GM12878 (cell line): Measurements from ENCODE around the gene TRMT10C. TPM values are rescaled to one million over a fixed set of nuclear protein-coding genes. Genes with fewer than 3 reads are reported as not detected.

ENCODE experiments used
- ATAC-seq: fragments of 200-7000 bp; cut with Tn5 transposase; 3 replicates; pipeline ENCODE4 v1.9.1; 2020; ENCODE audit warnings: mild to moderate bottlenecking, moderate library complexity
- BruUV-seq: library from RNA; stranded (reverse); fragments of 400-500 nt; replicated peaks from 2 replicates; lab custom pipeline; 2021; lab: Mats Ljungman, UMichigan
- CTCF ChIA-PET: fragments of 300-600 bp; sonication (Branson Sonifier 250); formaldehyde crosslinking; extraction: SDS; loops from one replicate; lab custom pipeline; 2021; ENCODE audit warnings: inconsistent platforms; lab: Yijun Ruan, JAX
- POLR2A ChIA-PET: fragments of 350-600 bp; formaldehyde crosslinking; extraction: SDS; loops from one replicate; lab custom pipeline; 2021; ENCODE audit warnings: inconsistent platforms; lab: Charles Lee
- RAD21 ChIA-PET: fragments of 300-600 bp; sonication (Branson Sonifier 250); formaldehyde crosslinking; loops from one replicate; lab custom pipeline; 2023; ENCODE audit warnings: antibody characterized with exemption; ENCODE audit not compliant: unreplicated experiment; lab: Charles Lee
- SMC1A ChIA-PET: fragments of 300-600 bp; sonication (Branson Sonifier 250); formaldehyde crosslinking; loops from one replicate; lab custom pipeline; 2023; ENCODE audit not compliant: unreplicated experiment, uncharacterized antibody; lab: Charles Lee
- DNase-seq: peaks from one replicate; pipeline ENCODE4 v3.0.0-alpha.2; 2011; ENCODE audit warnings: low read depth, low spot score
- FAIRE-seq: peaks from 3 replicates; lab custom pipeline; 2011; peaks lifted over from hg19 to GRCh38; lab: Jason Lieb, UNC
- H2AFZ ChIP-seq: 2 replicates; pipeline ENCODE4 v1.6.0; 2011; ENCODE audit warnings: low read depth, low read length, control low read depth; ENCODE audit not compliant: control insufficient read depth
- H3K27ac ChIP-seq: 2 replicates; pipeline ENCODE4 v1.5.1; 2011; ENCODE audit warnings: control low read depth; ENCODE audit not compliant: control insufficient read depth, insufficient read depth
- H3K27me3 ChIP-seq, 2 experiments: replicated peaks in 1 of 2; 2 replicates each; pipeline versions ENCODE4 v1.6.0 to v1.6.1; 2011; ENCODE audit warnings: low read length in 1 of 2; ENCODE audit not compliant: control insufficient read depth in 2 of 2, insufficient read depth in 2 of 2
- H3K36me3 ChIP-seq, 2 experiments: 2 replicates each; pipeline ENCODE4 v1.5.1; 2011; ENCODE audit warnings: low read length in 1 of 2; ENCODE audit not compliant: control insufficient read depth in 2 of 2, insufficient read depth in 2 of 2
- H3K4me1 ChIP-seq: 2 replicates; pipeline ENCODE4 v1.6.1; 2011; ENCODE audit warnings: mild to moderate bottlenecking, low read length, moderate library complexity, mixed read lengths; ENCODE audit not compliant: control insufficient read depth, insufficient read depth
- H3K4me2 ChIP-seq: 2 replicates; pipeline ENCODE4 v1.6.0; 2011; ENCODE audit warnings: control low read depth; ENCODE audit not compliant: control insufficient read depth, insufficient read depth
- H3K4me3 ChIP-seq: fragments of 200-600 bp; sonication (generic); 2 replicates; pipeline ENCODE4 v1.5.1; 2016
- H3K79me2 ChIP-seq: 2 replicates; pipeline ENCODE4 v1.6.0; 2011; ENCODE audit warnings: low read length; ENCODE audit not compliant: control insufficient read depth, insufficient read depth
- H3K9ac ChIP-seq: 2 replicates; pipeline ENCODE4 v1.8.0; 2011; ENCODE audit warnings: low read length, control low read depth, mixed read lengths; ENCODE audit not compliant: control insufficient read depth, insufficient read depth
- H3K9me3 ChIP-seq: replicated peaks from 3 replicates; pipeline ENCODE4 v1.5.1; 2011; ENCODE audit warnings: mild to moderate bottlenecking, low read length; ENCODE audit not compliant: control insufficient read depth, insufficient read depth
- H4K20me1 ChIP-seq: 2 replicates; pipeline ENCODE4 v1.6.0; 2011; ENCODE audit not compliant: control insufficient read depth, insufficient read depth
- DPF2 ChIP-seq: fragments of 450-650 bp; IDR thresholded peaks from 2 replicates; pipeline ENCODE4 v1.6.1; 2017; ENCODE audit warnings: mild to moderate bottlenecking
- ELK1 ChIP-seq: IDR thresholded peaks from 2 replicates; pipeline ENCODE4 v1.6.1; 2012; ENCODE audit warnings: low read depth, low read length, improper control_type of control experiment
- FOS ChIP-seq: IDR thresholded peaks from 3 replicates; pipeline ENCODE4 v1.6.1; 2011; ENCODE audit warnings: borderline replicate concordance; ENCODE audit not compliant: insufficient read length; ENCODE audit errors: extremely low read depth
- HCFC1 ChIP-seq: fragments of 150-350 bp; IDR thresholded peaks from 2 replicates; pipeline ENCODE4 v1.6.1; 2014; ENCODE audit warnings: low read length
- IRF3 ChIP-seq: fragments of 450-650 bp; IDR thresholded peaks from 2 replicates; pipeline ENCODE4 v1.6.1; 2014; ENCODE audit warnings: mild to moderate bottlenecking
- PAX8 ChIP-seq: fragments of 450-650 bp; IDR thresholded peaks from 2 replicates; pipeline ENCODE4 v1.6.1; 2017; ENCODE audit warnings: mild to moderate bottlenecking, moderate library complexity
- PBX3 ChIP-seq: IDR thresholded peaks from 2 replicates; pipeline ENCODE4 v1.6.1; 2011; ENCODE audit warnings: mild to moderate bottlenecking, low read depth, low read length, moderate library complexity; ENCODE audit not compliant: insufficient replicate concordance
- PML ChIP-seq: IDR thresholded peaks from 2 replicates; pipeline ENCODE4 v1.6.1; 2012; ENCODE audit warnings: low read length, inconsistent platforms
- POLR2AphosphoS2 ChIP-seq: IDR thresholded peaks from 2 replicates; pipeline ENCODE4 v1.6.1; 2011; ENCODE audit warnings: low read depth, mild to moderate bottlenecking, low read length, improper control_type of control experiment, moderate library complexity
- RUNX3 ChIP-seq: IDR thresholded peaks from 2 replicates; pipeline ENCODE4 v1.6.1; 2012; ENCODE audit warnings: low read length, inconsistent platforms
- SP1 ChIP-seq: IDR thresholded peaks from one replicate; pipeline ENCODE4 v1.6.1; 2011; ENCODE audit warnings: low read depth, low read length
- SREBF2 ChIP-seq: IDR thresholded peaks from 2 replicates; pipeline ENCODE4 v1.6.1; 2012; ENCODE audit warnings: mild to moderate bottlenecking, low read length
- SUPT20H ChIP-seq: IDR thresholded peaks from 2 replicates; pipeline ENCODE4 v1.6.1; 2011; ENCODE audit warnings: low read depth, mild to moderate bottlenecking, low read length, moderate library complexity, borderline replicate concordance; ENCODE audit not compliant: control insufficient read depth
- WRNIP1 ChIP-seq: IDR thresholded peaks from 2 replicates; pipeline ENCODE4 v1.6.1; 2011; ENCODE audit warnings: low read depth, low read length, improper control_type of control experiment, borderline replicate concordance
- ZBED1 ChIP-seq: IDR thresholded peaks from 2 replicates; pipeline ENCODE4 v1.6.1; 2016; ENCODE audit warnings: borderline replicate concordance
- ZNF207 ChIP-seq: fragments of 450-650 bp; IDR thresholded peaks from 2 replicates; pipeline ENCODE4 v1.6.1; 2014; ENCODE audit warnings: antibody characterized with exemption, mild to moderate bottlenecking, borderline replicate concordance
- WGBS: methylation state at CpG from one replicate; pipeline ENCODE4 v1.1.6; 2016; ENCODE audit warnings: low lambda C conversion rate; ENCODE audit not compliant: insufficient replicate concordance, insufficient coverage; ENCODE audit errors: missing lambda C conversion rate; 5-methylcytosine and 5-hydroxymethylcytosine counted together
- in situ Hi-C: fragments of 300-500 bp; cut with MboI; formaldehyde crosslinking; loops from 9 replicates; pipeline ENCODE4 v1.14.3; 2018; ENCODE audit warnings: mixed read lengths
- intact Hi-C: fragments of 100-400 bp; cut with micrococcal nuclease; formaldehyde crosslinking; loops from one replicate; pipeline ENCODE4 v1.14.2; 2022; ENCODE audit not compliant: unreplicated experiment
- polyA plus RNA-seq, 11 experiments: library from polyadenylated mRNA; depleted of rRNA in 4 of 11; unstranded in 6 of 11; stranded (reverse) in 5 of 11; fragments of >200 nt; fragmentation: Nextera tagmentation in 4 of 11; fragmentation: Illumina TruSeq in 1 of 11; extraction: Ambion mirVana in 4 of 11; extraction: Trizol in 1 of 11; gene quantifications; 1 replicate in 1 of 11; 2 replicates in 10 of 11; pipeline versions ENCODE4 v1.2.1 to v1.2.3, GENCODE V29; 2011 to 2016; ENCODE audit warnings: inconsistent platforms in 2 of 11, missing spikeins in 2 of 11, low read depth in 1 of 11
- total RNA-seq, 4 experiments: library from RNA; depleted of rRNA in 3 of 4; stranded (reverse); fragments of >200 nt in 3 of 4; fragmentation: Illumina TruSeq in 1 of 4; extraction: Trizol in 1 of 4; gene quantifications; 2 replicates each; pipeline versions ENCODE4 v1.2.1 to v1.2.3, GENCODE V29; 2013 to 2021

TRMT10C gene
- total and polyA plus RNA-seq, 10 of the 15 experiments (the other 5 are each of a cell fraction or from before 2014, with no cell fraction given) = 33.0 to 82.1 (median 47.1) TPM

- no peak for TF ChIP-seq SUPT20H
These were observed 43.2 kb upstream of the TRMT10C start (continued) for GRCh38 chr3:101518421-101518871.

- intact Hi-C loops = loop anchor here (2.0 kb wide), 1 partner anchor 139 kb away; no protein-coding TSS in a partner anchor
- RAD21 ChIA-PET = no interaction called here
- TF ChIP-seq SP1 (no peak), PML (no peak), WRNIP1 (no peak), FOS (no peak), ZNF207 (no peak), RUNX3 (no peak), HCFC1 (no peak), SREBF2 (no peak), ZBED1 (no peak), PBX3 (no peak), ELK1 (no peak), PAX8 (no peak), DPF2 (no peak), POLR2AphosphoS2 (no peak), IRF3 (no peak)
These were observed 41.8 kb upstream of the TRMT10C start for GRCh38 chr3:101519685-101520365.

More at GRCh38 chr3:101519685-101520365, 41.8 kb upstream of the TRMT10C start:
- POLR2A ChIA-PET = interaction anchor here (0.5 to 1.6 kb wide), 3 partner anchors 10 to 1223 kb away, joined by 3 to 4 read pairs (median 4); no protein-coding TSS in a partner anchor
- H3K27me3 ChIP-seq = no peaks in the 10 kb centered on the region
- H3K4me3 ChIP-seq = no peak overlapping the region
- H3K79me2 ChIP-seq = no peaks in the 10 kb centered on the region
- no peaks in the 10 kb centered on the region for H3K36me3 ChIP-seq
- FAIRE-seq (no peak), DNase-seq (no peak), ATAC-seq (no peak)
- no peaks in the 10 kb centered on the region for H3K9me3 ChIP-seq
- in situ Hi-C loops = no loop called here
- H3K4me1 ChIP-seq = peaks cover 8% of the 10 kb centered on the region; the same call in 1 of the 2 replicates
- BruUV-seq = no TSS peak
- CTCF ChIA-PET = interaction anchor here (1.1 kb wide), 1 partner anchor 1057 kb away, joined by 6 read pairs; no protein-coding TSS in a partner anchor
- no peak overlapping the region for H3K27ac ChIP-seq
- SMC1A ChIA-PET = interaction anchor here (1.0 to 2.6 kb wide), 7 partner anchors 10 to 449 kb away, joined by 3 to 10 read pairs (median 4); no protein-coding TSS in a partner anchor
- WGBS = 84% methylated on average over 5 of the region's 6 CpGs
- no peak overlapping the region for H2AFZ ChIP-seq
- H3K4me2 ChIP-seq = no peak overlapping the region
- H3K9ac ChIP-seq = no peak overlapping the region
- no peaks in the 10 kb centered on the region for H4K20me1 ChIP-seq
